HepG2 (cell line): Measurements from ENCODE around the gene TMEM87B. TPM values are rescaled to one million over a fixed set of nuclear protein-coding genes. Genes with fewer than 3 reads are reported as not detected.
A peak's percentile ranks its signal among the peaks of the same experiment; 100 is the strongest.

Source experiments
- ATF1 ChIP-seq: IDR thresholded peaks from 2 replicates; pipeline ENCODE4 v1.6.1; 2016; ENCODE audit warnings: mild to moderate bottlenecking, control low read depth
- BCL6 ChIP-seq: IDR thresholded peaks from 2 replicates; pipeline ENCODE4 v1.6.1; 2016; ENCODE audit warnings: missing genetic modification reagents, missing compliant biosample characterization
- CHD4 ChIP-seq: fragments of 200-600 bp; sonication (generic); IDR thresholded peaks from 2 replicates; pipeline ENCODE4 v1.7.0; 2017; ENCODE audit warnings: mild to moderate bottlenecking, low read length, borderline replicate concordance
- FOXA3 ChIP-seq: IDR thresholded peaks from 2 replicates; pipeline ENCODE4 v1.6.1; 2016; ENCODE audit warnings: missing genetic modification reagents, missing compliant biosample characterization
- GABPB1 ChIP-seq: IDR thresholded peaks from 2 replicates; pipeline ENCODE4 v1.6.1; 2016; ENCODE audit warnings: mild to moderate bottlenecking, missing genetic modification reagents, moderate library complexity, missing compliant biosample characterization
- ISX ChIP-seq: sonication (generic); formaldehyde crosslinking; conservative IDR thresholded peaks from 2 replicates; pipeline ENCODE4 v1.5.0; 2020; ENCODE audit warnings: missing genetic modification reagents
- KMT2B ChIP-seq: IDR thresholded peaks from 2 replicates; pipeline ENCODE4 v1.6.1; 2016; ENCODE audit warnings: missing genetic modification reagents, missing compliant biosample characterization
- NFKB2 ChIP-seq: sonication (generic); formaldehyde crosslinking; IDR thresholded peaks from 2 replicates; pipeline ENCODE4 v1.4.0; 2020; ENCODE audit warnings: missing genetic modification reagents, borderline replicate concordance
- PHF20 ChIP-seq: sonication (generic); formaldehyde crosslinking; IDR thresholded peaks from 2 replicates; pipeline ENCODE4 v1.5.0; 2020; ENCODE audit warnings: mild to moderate bottlenecking, missing genetic modification reagents
- REST ChIP-seq, 2 experiments: IDR thresholded peaks; 2 replicates each; pipeline ENCODE4 v1.6.1; 2011 to 2012; ENCODE audit warnings: low read length in 2 of 2, borderline replicate concordance in 1 of 2, low read depth in 1 of 2, mild to moderate bottlenecking in 1 of 2, moderate library complexity in 1 of 2
- SNAPC5 ChIP-seq: sonication (generic); formaldehyde crosslinking; IDR thresholded peaks from 2 replicates; pipeline ENCODE4 v1.8.1; 2023; ENCODE audit warnings: mild to moderate bottlenecking, missing genetic modification reagents, borderline replicate concordance
- YEATS4 ChIP-seq: sonication (generic); formaldehyde crosslinking; IDR thresholded peaks from 2 replicates; pipeline ENCODE4 v1.4.0; 2020; ENCODE audit warnings: missing genetic modification reagents, borderline replicate concordance
- ZNF292 ChIP-seq: sonication (generic); formaldehyde crosslinking; IDR thresholded peaks from 2 replicates; pipeline ENCODE4 v1.8.1; 2022; ENCODE audit warnings: mild to moderate bottlenecking, low read depth, missing genetic modification reagents, borderline replicate concordance
- ZNF337 ChIP-seq: sonication (generic); formaldehyde crosslinking; IDR thresholded peaks from 2 replicates; pipeline ENCODE4 v1.5.1; 2020; ENCODE audit warnings: missing genetic modification reagents, low read depth, mild to moderate bottlenecking, borderline replicate concordance
- ZNF367 ChIP-seq: sonication (generic); formaldehyde crosslinking; IDR thresholded peaks from 2 replicates; pipeline ENCODE4 v1.4.0; 2020; ENCODE audit warnings: missing genetic modification reagents, borderline replicate concordance
- ZNF883 ChIP-seq: sonication (generic); formaldehyde crosslinking; IDR thresholded peaks from 2 replicates; pipeline ENCODE4 v1.5.1; 2020; ENCODE audit warnings: mild to moderate bottlenecking, missing genetic modification reagents; ENCODE audit errors: not compliant biosample characterization
- ZSCAN5A ChIP-seq: sonication (generic); formaldehyde crosslinking; IDR thresholded peaks from 2 replicates; pipeline ENCODE4 v1.8.0; 2022; ENCODE audit warnings: mild to moderate bottlenecking, missing genetic modification reagents, borderline replicate concordance
- polyA plus RNA-seq, 8 experiments: library from polyadenylated mRNA; depleted of rRNA in 3 of 8; stranded (reverse) in 7 of 8; unstranded in 1 of 8; fragments of >200 nt; fragmentation: Illumina TruSeq in 4 of 8; extraction: Trizol in 4 of 8; gene quantifications; 2 replicates each; pipeline versions ENCODE4 v1.2.1 to v1.2.3, GENCODE V29; 2011 to 2016; ENCODE audit warnings: low read depth in 4 of 8, missing spikeins in 1 of 8, mixed read lengths in 1 of 8; ENCODE audit not compliant: insufficient read depth in 1 of 8
- total RNA-seq, 5 experiments: library from RNA; depleted of rRNA; stranded (reverse); fragments of >200 nt; fragmentation: Illumina TruSeq; extraction: Trizol; gene quantifications; 2 replicates each; pipeline ENCODE4 v1.2.3, GENCODE V29; 2016; ENCODE audit warnings: low read depth in 1 of 5
- TF ChIP-seq, protein P1 (sequence below): sonication (generic); formaldehyde crosslinking; IDR thresholded peaks from 2 replicates; pipeline ENCODE4 v1.5.1; 2020; ENCODE audit warnings: missing genetic modification reagents, mild to moderate bottlenecking, borderline replicate concordance
- TF ChIP-seq, protein P2 (sequence below): sonication (generic); formaldehyde crosslinking; IDR thresholded peaks from 2 replicates; pipeline ENCODE4 v1.5.1; 2020; ENCODE audit warnings: mild to moderate bottlenecking, moderate library complexity, missing genetic modification reagents

The TMEM87B gene
- total and polyA plus RNA-seq, 2 of the 13 experiments (the other 11 are each of a cell fraction or from before 2014, with no cell fraction given): 15.1 to 16.2 TPM

DNA sequence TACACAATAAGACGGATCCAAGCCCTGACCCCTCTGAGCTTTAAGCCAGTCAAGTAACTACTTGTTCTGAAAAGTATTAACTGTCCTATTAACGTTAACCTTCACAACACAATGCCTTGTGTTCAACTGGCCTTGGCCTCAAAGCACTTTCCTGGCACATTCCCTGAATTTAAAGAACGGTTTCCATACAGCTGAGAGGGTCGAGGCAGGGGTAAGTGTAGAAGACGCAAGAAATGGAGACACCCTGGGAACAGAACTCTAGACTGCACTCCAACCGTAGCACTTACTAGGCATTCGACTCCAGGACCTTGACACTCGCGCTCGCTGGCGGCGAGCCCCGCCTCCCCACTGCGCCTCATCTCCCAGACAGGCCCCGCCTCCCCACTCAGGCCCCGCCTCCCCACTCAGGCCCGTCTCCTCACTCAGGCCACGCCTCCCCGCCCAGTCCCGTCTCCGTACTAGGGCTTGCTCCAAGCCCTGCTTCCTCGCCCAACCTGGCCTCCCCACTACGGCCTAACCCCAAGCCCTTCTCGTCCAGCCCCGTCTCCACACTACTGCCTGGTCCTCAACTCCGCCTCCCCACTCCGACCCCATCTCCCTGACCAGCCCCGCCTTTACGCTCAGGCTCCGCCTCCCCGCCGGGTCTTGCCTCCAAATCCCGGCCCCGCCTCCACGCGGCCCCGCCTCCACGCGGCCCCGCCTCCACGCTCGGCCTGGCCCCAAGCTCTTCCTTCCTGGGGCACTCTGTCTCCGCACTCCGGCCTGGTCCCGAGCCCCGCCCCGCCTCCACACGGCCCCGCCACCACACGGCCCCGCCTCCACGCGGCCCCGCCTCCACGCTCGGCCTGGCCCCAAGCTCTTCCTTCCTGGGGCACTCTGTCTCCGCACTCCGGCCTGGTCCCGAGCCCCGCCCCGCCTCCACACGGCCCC is 887 bp upstream of the TMEM87B start (continued):
- TF ChIP-seq, protein P1, sequence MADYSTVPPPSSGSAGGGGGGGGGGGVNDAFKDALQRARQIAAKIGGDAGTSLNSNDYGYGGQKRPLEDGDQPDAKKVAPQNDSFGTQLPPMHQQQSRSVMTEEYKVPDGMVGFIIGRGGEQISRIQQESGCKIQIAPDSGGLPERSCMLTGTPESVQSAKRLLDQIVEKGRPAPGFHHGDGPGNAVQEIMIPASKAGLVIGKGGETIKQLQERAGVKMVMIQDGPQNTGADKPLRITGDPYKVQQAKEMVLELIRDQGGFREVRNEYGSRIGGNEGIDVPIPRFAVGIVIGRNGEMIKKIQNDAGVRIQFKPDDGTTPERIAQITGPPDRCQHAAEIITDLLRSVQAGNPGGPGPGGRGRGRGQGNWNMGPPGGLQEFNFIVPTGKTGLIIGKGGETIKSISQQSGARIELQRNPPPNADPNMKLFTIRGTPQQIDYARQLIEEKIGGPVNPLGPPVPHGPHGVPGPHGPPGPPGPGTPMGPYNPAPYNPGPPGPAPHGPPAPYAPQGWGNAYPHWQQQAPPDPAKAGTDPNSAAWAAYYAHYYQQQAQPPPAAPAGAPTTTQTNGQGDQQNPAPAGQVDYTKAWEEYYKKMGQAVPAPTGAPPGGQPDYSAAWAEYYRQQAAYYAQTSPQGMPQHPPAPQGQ (CRISPR knock-in tag): no peak
- TF ChIP-seq GABPB1 (CRISPR knock-in tag) (peak; percentile 69), ZNF337 (CRISPR knock-in tag) (no peak), SNAPC5 (CRISPR knock-in tag) (no peak), CHD4 (no peak), ZNF367 (CRISPR knock-in tag) (no peak), YEATS4 (CRISPR knock-in tag) (peak; percentile 29; the same call in 1 of the 2 replicates), KMT2B (CRISPR knock-in tag) (peak; percentile 35; the same call in 1 of the 2 replicates), ISX (CRISPR knock-in tag) (no peak), BCL6 (CRISPR knock-in tag) (no peak), ZNF292 (CRISPR knock-in tag) (no peak), NFKB2 (peak; percentile 91; the same call in 1 of the 2 replicates), ATF1 (CRISPR knock-in tag) (no peak), FOXA3 (CRISPR knock-in tag) (no peak), REST (IDR thresholded peaks at IDR 0.05; ENCODE audit: borderline replicate concordance in 1 of 2, low read depth in 1 of 2, low read length in 2 of 2) (no peak), ZSCAN5A (CRISPR knock-in tag) (no peak), PHF20 (no peak), ZNF883 (CRISPR knock-in tag) (peak; percentile 66)
- TF ChIP-seq, protein P2, sequence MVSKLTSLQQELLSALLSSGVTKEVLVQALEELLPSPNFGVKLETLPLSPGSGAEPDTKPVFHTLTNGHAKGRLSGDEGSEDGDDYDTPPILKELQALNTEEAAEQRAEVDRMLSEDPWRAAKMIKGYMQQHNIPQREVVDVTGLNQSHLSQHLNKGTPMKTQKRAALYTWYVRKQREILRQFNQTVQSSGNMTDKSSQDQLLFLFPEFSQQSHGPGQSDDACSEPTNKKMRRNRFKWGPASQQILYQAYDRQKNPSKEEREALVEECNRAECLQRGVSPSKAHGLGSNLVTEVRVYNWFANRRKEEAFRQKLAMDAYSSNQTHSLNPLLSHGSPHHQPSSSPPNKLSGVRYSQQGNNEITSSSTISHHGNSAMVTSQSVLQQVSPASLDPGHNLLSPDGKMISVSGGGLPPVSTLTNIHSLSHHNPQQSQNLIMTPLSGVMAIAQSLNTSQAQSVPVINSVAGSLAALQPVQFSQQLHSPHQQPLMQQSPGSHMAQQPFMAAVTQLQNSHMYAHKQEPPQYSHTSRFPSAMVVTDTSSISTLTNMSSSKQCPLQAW (CRISPR knock-in tag): peak; percentile 78
